ENCODE results near the gene SCAF8. TPM values are rescaled to one million over a fixed set of nuclear protein-coding genes. Genes with fewer than 3 reads are reported as not detected.

The SCAF8 gene
- total RNA-seq: 10 to 100 TPM; 32.0 to 55.2 TPM

- ATAC-seq (ENCODE audit: insufficient number of reproducible peaks, low FRiP score, low read depth) (peak; percentile 87), DNase-seq (ENCODE audit: low spot score) (peak; percentile 28)
- peaks cover 34 to 46% of the 10 kb centered on the region in 2 donors for H3K4me1 ChIP-seq (ENCODE audit: control insufficient read depth in 1 of 2, low read depth in 2 of 2)
- H3K4me3 ChIP-seq: peak within 1 kb of the TSS; percentile 100
- no peaks in the 10 kb centered on the region for H3K36me3 ChIP-seq
- H3K9me3 ChIP-seq: no peaks in the 10 kb centered on the region
- peak within 1 kb of the TSS; percentile 99 to 100 for H3K27ac ChIP-seq
- no peaks in the 10 kb centered on the region for H3K27me3 ChIP-seq (replicated peaks; ENCODE audit: insufficient read depth)
- TF ChIP-seq CTCF (IDR thresholded peaks at IDR 0.05): peak; percentile 71
Measured at GRCh38 chr6:154733183-154733625, at the start of gene SCAF8. Gene SCAF8, plus strand, starts transcription at chr6:154733416. Its CDS starts 485 bp downstream, at chr6:154733901.

GRCh38 chr6:154683756-154684523, 49.3 kb upstream of the SCAF8 start:
- DNase-seq (ENCODE audit: low spot score) (no peak), ATAC-seq (ENCODE audit: insufficient number of reproducible peaks, low FRiP score, low read depth) (no peak)
- Histone ChIP-seq H3K4me3 (no peak overlapping the region), H3K36me3 (no peaks in the 10 kb centered on the region), H3K27me3 (replicated peaks; ENCODE audit: insufficient read depth) (no peaks in the 10 kb centered on the region), H3K9me3 (no peaks in the 10 kb centered on the region), H3K27ac (no peak overlapping the region), H3K4me1 (ENCODE audit: control insufficient read depth in 1 of 2, low read depth in 2 of 2) (peaks cover 0 to 6% of the 10 kb centered on the region in 2 donors)
- no peak for TF ChIP-seq CTCF (IDR thresholded peaks at IDR 0.05)

GRCh38 chr6:154686162-154686561, 47.1 kb upstream of the SCAF8 start:
- ATAC-seq (ENCODE audit: insufficient number of reproducible peaks, low FRiP score, low read depth) (no peak), DNase-seq (ENCODE audit: low spot score) (no peak)
- Histone ChIP-seq H3K4me3 (no peak overlapping the region), H3K9me3 (no peaks in the 10 kb centered on the region), H3K36me3 (no peaks in the 10 kb centered on the region), H3K27ac (no peak overlapping the region), H3K4me1 (ENCODE audit: control insufficient read depth in 1 of 2, low read depth in 2 of 2) (peaks cover 0 to 6% of the 10 kb centered on the region in 2 donors), H3K27me3 (replicated peaks; ENCODE audit: insufficient read depth) (no peaks in the 10 kb centered on the region)
- no peak for TF ChIP-seq CTCF (IDR thresholded peaks at IDR 0.05)

GRCh38 chr6:154689493-154690255, 43.5 kb upstream of the SCAF8 start:
- no peaks in the 10 kb centered on the region for H3K9me3 ChIP-seq
- no peaks in the 10 kb centered on the region for H3K4me1 ChIP-seq (ENCODE audit: control insufficient read depth in 1 of 2, low read depth in 2 of 2)
- no peak overlapping the region for H3K4me3 ChIP-seq
- no peaks in the 10 kb centered on the region for H3K36me3 ChIP-seq
- H3K27ac ChIP-seq: no peak overlapping the region
- no peak for ATAC-seq (ENCODE audit: insufficient number of reproducible peaks, low FRiP score, low read depth)
- no peaks in the 10 kb centered on the region for H3K27me3 ChIP-seq (replicated peaks; ENCODE audit: insufficient read depth)
- no peak for TF ChIP-seq CTCF (IDR thresholded peaks at IDR 0.05)
- DNase-seq (ENCODE audit: low spot score): no peak

GRCh38 chr6:154690857-154691256, 42.4 kb upstream of the SCAF8 start:
- DNase-seq (ENCODE audit: low spot score) (no peak), ATAC-seq (ENCODE audit: insufficient number of reproducible peaks, low FRiP score, low read depth) (no peak)
- H3K4me1 ChIP-seq (ENCODE audit: control insufficient read depth in 1 of 2, low read depth in 2 of 2): no peaks in the 10 kb centered on the region
- no peaks in the 10 kb centered on the region for H3K27me3 ChIP-seq (replicated peaks; ENCODE audit: insufficient read depth)
- no peak overlapping the region for H3K27ac ChIP-seq
- no peak for TF ChIP-seq CTCF (IDR thresholded peaks at IDR 0.05)
- H3K9me3 ChIP-seq: no peaks in the 10 kb centered on the region
- H3K4me3 ChIP-seq: no peak overlapping the region
- no peaks in the 10 kb centered on the region for H3K36me3 ChIP-seq

All from thoracic aorta (tissue), 2 donors.